Colon (tissue), 2 donors: ENCODE measurements around the gene GPR171.

Experiments used
- FAIRE-seq: peaks from 2 replicates; lab custom pipeline; 2012; peaks lifted over from hg19 to GRCh38; lab: Jason Lieb, UNC
- donor health status: control.
- donor health status: control.

Gene GPR171

GRCh38 chr3:151213881-151214280 lies 10.9 kb upstream of the GPR171 start:
- FAIRE-seq = no peak

- no peak for FAIRE-seq
These were observed 10.1 kb upstream of the GPR171 start for GRCh38 chr3:151213151-151213550.

GRCh38 chr3:151210676-151211381 lies 7.8 kb upstream of the GPR171 start:
- FAIRE-seq = no peak

GRCh38 chr3:151209654-151210053 lies 6.6 kb upstream of the GPR171 start:
- no peak for FAIRE-seq

- FAIRE-seq = no peak
These were observed 3.2 kb upstream of the GPR171 start for GRCh38 chr3:151206201-151206600.

- FAIRE-seq = no peak
These were observed 2.5 kb upstream of the GPR171 start for GRCh38 chr3:151205482-151205881.

GRCh38 chr3:151204530-151205402 lies 1.8 kb upstream of the GPR171 start:
- FAIRE-seq = no peak

- FAIRE-seq = no peak
These were observed 1.8 kb downstream of the GPR171 start for GRCh38 chr3:151201051-151201730.

GRCh38 chr3:151200586-151200985 lies 2.4 kb downstream of the GPR171 start:
- no peak for FAIRE-seq

- no peak for FAIRE-seq
These were observed 3.2 kb downstream of the GPR171 start for GRCh38 chr3:151199554-151200438.

- no peak for FAIRE-seq
These were observed 4.2 kb downstream of the GPR171 start for GRCh38 chr3:151198849-151199248.

GRCh38 chr3:151197981-151198767 lies 4.8 kb downstream of the GPR171 start:
- FAIRE-seq = no peak

- no peak for FAIRE-seq
These were observed 5.8 kb downstream of the GPR171 start for GRCh38 chr3:151197228-151197627.

GRCh38 chr3:151196434-151196833 lies 6.6 kb downstream of the GPR171 start:
- no peak for FAIRE-seq

GRCh38 chr3:151195826-151196225 lies 7.2 kb downstream of the GPR171 start:
- no peak for FAIRE-seq

GRCh38 chr3:151192545-151192944 lies 10.5 kb downstream of the GPR171 start:
- FAIRE-seq = no peak

- FAIRE-seq = no peak
These were observed 11.9 kb downstream of the GPR171 start for GRCh38 chr3:151191095-151191494.

GRCh38 chr3:151183265-151183671 lies 19.7 kb downstream of the GPR171 start:
- no peak for FAIRE-seq

- no peak for FAIRE-seq
These were observed 20.5 kb downstream of the GPR171 start for GRCh38 chr3:151182349-151183079.

- FAIRE-seq = no peak
These were observed 24.7 kb downstream of the GPR171 start for GRCh38 chr3:151178208-151178845.
